Hepatocyte (in vitro differentiated cells): ENCODE measurements around the gene TMEM50A. TPM values are rescaled to one million over a fixed set of nuclear protein-coding genes. Genes with fewer than 3 reads are reported as not detected.
"Not testable (repeated sequence)": the region's sequence is repeated elsewhere in the genome, so short reads cannot be mapped to it uniquely, and the experiment has no call there.

Experiments used
- DNase-seq: peaks from one replicate; pipeline ENCODE4 v3.0.0-alpha.2; 2016; ENCODE audit warnings: low spot score
- H2AFZ ChIP-seq: fragments of 200-600 bp; sonication (generic); 2 replicates; pipeline ENCODE4 v1.6.0; 2016; ENCODE audit warnings: antibody characterized with exemption, mild to moderate bottlenecking
- H3K27ac ChIP-seq: fragments of 200-600 bp; sonication (generic); 2 replicates; pipeline ENCODE4 v1.5.1; 2016; ENCODE audit warnings: mild to moderate bottlenecking
- H3K27me3 ChIP-seq: fragments of 200-600 bp; sonication (generic); 2 replicates; pipeline ENCODE4 v1.6.1; 2016
- H3K36me3 ChIP-seq: fragments of 200-600 bp; sonication (generic); replicated peaks from 2 replicates; pipeline ENCODE4 v1.5.1; 2016; ENCODE audit warnings: low read depth; ENCODE audit not compliant: insufficient read depth
- H3K4me1 ChIP-seq: fragments of 200-600 bp; sonication (generic); 2 replicates; pipeline ENCODE4 v1.5.1; 2016; ENCODE audit warnings: mild to moderate bottlenecking, moderate library complexity; ENCODE audit not compliant: insufficient read depth
- H3K4me2 ChIP-seq: fragments of 200-600 bp; sonication (generic); 2 replicates; pipeline ENCODE4 v1.6.0; 2016
- H3K4me3 ChIP-seq: fragments of 200-600 bp; sonication (generic); 2 replicates; pipeline ENCODE4 v1.5.1; 2016; ENCODE audit warnings: mild to moderate bottlenecking
- H3K79me2 ChIP-seq: fragments of 200-600 bp; sonication (generic); 2 replicates; pipeline ENCODE4 v1.6.0; 2017; ENCODE audit warnings: mild to moderate bottlenecking
- H3K9me2 ChIP-seq: fragments of 200-600 bp; sonication (generic); replicated peaks from 2 replicates; pipeline ENCODE4 v1.6.0; 2017; ENCODE audit warnings: mild to moderate bottlenecking; ENCODE audit not compliant: insufficient read depth
- H3K9me3 ChIP-seq: fragments of 200-600 bp; sonication (generic); 2 replicates; pipeline ENCODE4 v1.5.1; 2016; ENCODE audit warnings: low read depth, mild to moderate bottlenecking
- H4K20me1 ChIP-seq: fragments of 200-600 bp; sonication (generic); 2 replicates; pipeline ENCODE4 v1.6.0; 2016; ENCODE audit warnings: mild to moderate bottlenecking; ENCODE audit not compliant: insufficient read depth, poor library complexity, severe bottlenecking
- WGBS: methylation state at CpG from one replicate; pipeline ENCODE4 v1.1.6; 2016; ENCODE audit warnings: low lambda C conversion rate; ENCODE audit errors: missing lambda C conversion rate; 5-methylcytosine and 5-hydroxymethylcytosine counted together
- polyA plus RNA-seq: library from polyadenylated mRNA; unstranded; fragments of >200 nt; fragmentation: Nextera tagmentation; extraction: Ambion mirVana; gene quantifications from 2 replicates; pipeline ENCODE4 v1.2.1, GENCODE V29; 2016
- total RNA-seq: library from RNA; depleted of rRNA; stranded (reverse); fragments of >200 nt; gene quantifications from 2 replicates; pipeline ENCODE4 v1.2.3, GENCODE V29; 2014
- TF ChIP-seq, protein P1 (sequence below): fragments of 200-600 bp; sonication (generic); IDR thresholded peaks from 2 replicates; pipeline ENCODE4 v1.5.1; 2016; ENCODE audit warnings: antibody characterized with exemption, mild to moderate bottlenecking; ENCODE audit not compliant: poor library complexity

Gene TMEM50A
- total and polyA plus RNA-seq, 2 experiments from 2014 or later, result 98.2 to 151 TPM

DNA sequence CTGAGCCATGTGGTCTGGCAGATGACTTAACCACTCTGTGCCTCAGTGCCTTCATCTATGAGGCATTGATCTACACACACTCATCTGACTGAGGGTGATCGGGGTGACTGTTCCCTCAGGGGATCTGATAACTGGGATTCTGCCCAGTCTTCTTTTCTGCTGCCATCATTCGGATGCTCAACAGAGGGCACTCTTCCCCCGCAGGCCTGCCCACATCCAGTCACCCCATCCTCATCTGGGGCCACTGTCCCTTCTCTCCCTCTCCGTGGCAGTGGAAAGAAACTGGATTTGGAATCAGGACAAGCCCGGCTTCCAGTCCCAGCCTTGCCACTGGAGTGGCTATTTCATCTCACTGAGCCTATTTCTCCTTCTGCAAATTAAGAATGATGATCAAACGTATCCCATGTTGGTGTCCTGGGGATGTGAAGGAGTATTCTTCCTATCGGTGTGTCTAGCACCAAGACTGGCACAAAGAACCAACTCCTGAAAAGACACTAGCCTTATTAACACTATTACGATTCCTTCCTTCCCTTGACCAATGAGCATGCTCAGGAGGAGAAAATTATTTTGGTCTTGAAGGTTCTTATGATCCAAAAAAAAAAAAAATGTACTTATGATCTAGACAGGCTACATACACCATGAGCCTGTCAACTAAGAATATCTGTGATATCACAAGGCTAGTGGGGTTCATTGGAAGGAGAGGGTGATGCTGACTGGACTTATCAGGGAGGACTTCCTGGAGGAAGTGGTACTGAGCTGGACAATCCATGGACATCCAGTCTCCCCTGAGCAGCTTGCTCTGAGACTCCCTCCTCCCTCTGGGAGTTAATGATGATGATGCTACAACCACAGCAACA is 65.0 kb downstream of the TMEM50A start:
- not testable (repeated sequence) for H3K4me3 ChIP-seq, H3K27ac ChIP-seq, H3K4me1 ChIP-seq, H3K79me2 ChIP-seq, H3K36me3 ChIP-seq, DNase-seq, H3K9me2 ChIP-seq, H3K9me3 ChIP-seq, H4K20me1 ChIP-seq, H3K4me2 ChIP-seq, H2AFZ ChIP-seq, H3K27me3 ChIP-seq
- TF ChIP-seq, protein P1, sequence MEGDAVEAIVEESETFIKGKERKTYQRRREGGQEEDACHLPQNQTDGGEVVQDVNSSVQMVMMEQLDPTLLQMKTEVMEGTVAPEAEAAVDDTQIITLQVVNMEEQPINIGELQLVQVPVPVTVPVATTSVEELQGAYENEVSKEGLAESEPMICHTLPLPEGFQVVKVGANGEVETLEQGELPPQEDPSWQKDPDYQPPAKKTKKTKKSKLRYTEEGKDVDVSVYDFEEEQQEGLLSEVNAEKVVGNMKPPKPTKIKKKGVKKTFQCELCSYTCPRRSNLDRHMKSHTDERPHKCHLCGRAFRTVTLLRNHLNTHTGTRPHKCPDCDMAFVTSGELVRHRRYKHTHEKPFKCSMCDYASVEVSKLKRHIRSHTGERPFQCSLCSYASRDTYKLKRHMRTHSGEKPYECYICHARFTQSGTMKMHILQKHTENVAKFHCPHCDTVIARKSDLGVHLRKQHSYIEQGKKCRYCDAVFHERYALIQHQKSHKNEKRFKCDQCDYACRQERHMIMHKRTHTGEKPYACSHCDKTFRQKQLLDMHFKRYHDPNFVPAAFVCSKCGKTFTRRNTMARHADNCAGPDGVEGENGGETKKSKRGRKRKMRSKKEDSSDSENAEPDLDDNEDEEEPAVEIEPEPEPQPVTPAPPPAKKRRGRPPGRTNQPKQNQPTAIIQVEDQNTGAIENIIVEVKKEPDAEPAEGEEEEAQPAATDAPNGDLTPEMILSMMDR, result peak; percentile 37
- WGBS, result 40% methylated on average over 7 of the region's 8 CpGs

DNA sequence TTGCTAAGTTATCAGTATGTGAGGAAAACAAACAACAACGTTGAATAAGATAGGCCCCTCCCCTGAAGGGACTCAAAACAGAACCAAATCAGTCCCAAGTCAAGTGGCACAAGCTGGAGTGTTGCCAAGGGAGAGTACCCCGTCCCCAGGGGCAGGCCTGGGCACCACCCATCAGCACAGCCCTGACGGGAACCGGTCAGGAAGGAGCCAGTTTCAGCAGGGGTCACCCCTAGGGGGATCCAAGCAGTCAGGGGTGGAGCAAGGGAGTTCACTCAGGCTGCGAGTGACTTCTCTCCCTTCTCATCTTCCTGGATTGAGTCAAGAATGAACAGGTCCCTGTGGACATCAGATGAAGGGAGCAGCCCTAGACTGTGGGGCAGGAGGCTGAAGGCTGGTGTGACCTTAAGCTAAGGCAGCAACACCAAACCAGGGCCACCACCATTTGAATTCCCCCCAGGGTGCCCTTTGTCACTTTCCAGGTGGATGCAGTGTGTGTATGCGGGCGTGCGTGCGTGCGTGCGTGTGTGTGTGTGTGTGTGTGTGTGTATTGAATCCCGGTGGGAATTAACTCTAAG is 67.7 kb downstream of the TMEM50A start:
- WGBS, result 72% methylated on average over 11 of the region's 12 CpGs

DNA sequence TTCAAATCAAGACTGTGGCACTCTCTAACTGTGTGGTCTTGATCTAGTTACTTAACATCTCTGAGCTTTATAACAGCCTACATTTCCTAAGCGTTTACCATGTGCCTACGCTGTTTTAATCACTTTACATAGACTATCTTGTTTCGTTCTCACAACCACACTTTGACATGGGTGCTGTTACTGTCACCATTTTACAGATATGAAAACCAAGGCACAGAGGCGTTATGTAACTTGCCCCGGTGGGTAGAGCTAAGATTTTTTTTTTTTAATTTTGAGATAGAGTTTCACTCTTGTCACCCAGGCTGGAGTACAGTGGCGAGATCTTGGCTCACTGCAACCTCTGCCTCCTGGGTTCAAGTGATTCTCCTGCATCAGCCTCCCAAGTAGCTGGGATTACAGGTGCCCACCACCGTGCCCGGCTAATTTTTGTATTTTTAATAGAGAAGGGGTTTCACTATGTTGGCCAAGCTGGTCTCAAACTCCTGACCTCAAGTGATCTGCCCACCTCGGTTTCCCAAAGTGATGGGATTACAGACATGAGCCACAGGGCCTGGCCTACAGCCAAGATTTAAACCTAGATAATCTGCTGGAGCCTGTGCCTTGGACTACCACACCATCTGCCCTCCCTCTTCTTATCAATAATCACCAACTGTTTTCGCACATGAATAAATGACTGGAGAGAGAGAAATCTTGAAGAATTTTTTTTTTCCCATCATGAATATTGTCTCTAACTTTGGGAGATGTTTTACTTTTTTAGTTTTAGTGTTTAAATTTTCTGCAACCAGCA is 71.7 kb downstream of the TMEM50A start:
- not testable (repeated sequence) for H3K27ac ChIP-seq, H2AFZ ChIP-seq, H3K9me2 ChIP-seq, H3K27me3 ChIP-seq, H3K36me3 ChIP-seq, H3K4me1 ChIP-seq, H3K9me3 ChIP-seq, H4K20me1 ChIP-seq, H3K4me3 ChIP-seq, DNase-seq, H3K4me2 ChIP-seq, H3K79me2 ChIP-seq
- WGBS, result 83% methylated on average over 10 of the region's 10 CpGs

More for the DNA sequence above, 67.7 kb downstream of the TMEM50A start:
- H3K79me2 ChIP-seq, H3K27me3 ChIP-seq, H3K4me2 ChIP-seq, H3K4me1 ChIP-seq, H3K9me2 ChIP-seq, DNase-seq, H3K4me3 ChIP-seq, H4K20me1 ChIP-seq, H3K27ac ChIP-seq, H3K9me3 ChIP-seq, H2AFZ ChIP-seq, H3K36me3 ChIP-seq: not testable (repeated sequence)

Other genes with a start within 250 kb of the TMEM50A start
- 53.6 and 66.3 TPM in 2 replicates for gene SYF2, start 105.8 kb upstream of the TMEM50A start, total RNA-seq
- 34.2 and 49.2 TPM in 2 replicates for gene SYF2, start 105.8 kb upstream of the TMEM50A start, polyA plus RNA-seq
- 90.4 and 153 TPM in 2 replicates for gene RSRP1, start 90.9 kb upstream of the TMEM50A start, total RNA-seq
- gene RSRP1, start 90.9 kb upstream of the TMEM50A start, polyA plus RNA-seq, result 160 and 236 TPM in 2 replicates
- not detected in 2 replicates for gene RHD, start 65.8 kb upstream of the TMEM50A start, total RNA-seq
- gene RHD, start 65.8 kb upstream of the TMEM50A start, polyA plus RNA-seq, result 0.12 and 0.19 TPM in 2 replicates
- gene RHCE, start 82.5 kb downstream of the TMEM50A start, total RNA-seq, result 1.4 and 8.8 TPM in 2 replicates
- 0.27 and 0.80 TPM in 2 replicates for gene RHCE, start 82.5 kb downstream of the TMEM50A start, polyA plus RNA-seq
- 27.0 and 27.2 TPM in 2 replicates for gene MACO1, start 92.6 kb downstream of the TMEM50A start, total RNA-seq
- gene MACO1, start 92.6 kb downstream of the TMEM50A start, polyA plus RNA-seq, result 14.1 and 14.3 TPM in 2 replicates
- gene LDLRAP1, start 205.3 kb downstream of the TMEM50A start, total RNA-seq, result 17.3 and 20.5 TPM in 2 replicates
- 21.1 and 27.5 TPM in 2 replicates for gene LDLRAP1, start 205.3 kb downstream of the TMEM50A start, polyA plus RNA-seq